ENCODE measurements around the gene CFLAR.
A peak's percentile ranks its signal among the peaks of the same experiment; 100 is the strongest.
"Not testable (repeated sequence)": the region's sequence is repeated elsewhere in the genome, so short reads cannot be mapped to it uniquely, and the experiment has no call there.

The CFLAR gene

GRCh38 chr2:201149064-201149820, 33.3 kb downstream of the CFLAR start:
- DNase-seq (ENCODE audit: low spot score): peak; percentile 75

GRCh38 chr2:201149821-201150165, 33.8 kb downstream of the CFLAR start:
- DNase-seq (ENCODE audit: low spot score): not testable (repeated sequence)

- DNase-seq (ENCODE audit: low spot score): no peak
These were observed 34.6 kb downstream of the CFLAR start for GRCh38 chr2:201150454-201151020.

- DNase-seq (ENCODE audit: low spot score): peak; percentile 66
These were observed 35.4 kb downstream of the CFLAR start for GRCh38 chr2:201151127-201151981.

GRCh38 chr2:201152517-201152916, 36.6 kb downstream of the CFLAR start:
- no peak for DNase-seq (ENCODE audit: low spot score)

- no peak for DNase-seq (ENCODE audit: low spot score)
These were observed 37.2 kb downstream of the CFLAR start for GRCh38 chr2:201152999-201153815.

- DNase-seq (ENCODE audit: low spot score): no peak
These were observed 38.8 kb downstream of the CFLAR start for GRCh38 chr2:201154615-201155399.

GRCh38 chr2:201156036-201156435, 40.1 kb downstream of the CFLAR start:
- DNase-seq (ENCODE audit: low spot score): no peak

- DNase-seq (ENCODE audit: low spot score): no peak
These were observed 40.7 kb downstream of the CFLAR start for GRCh38 chr2:201156640-201157039.

- no peak for DNase-seq (ENCODE audit: low spot score)
These were observed 41.7 kb downstream of the CFLAR start for GRCh38 chr2:201157694-201158093.

GRCh38 chr2:201158111-201158929, 42.4 kb downstream of the CFLAR start:
- peak; percentile 70 for DNase-seq (ENCODE audit: low spot score)

- DNase-seq (ENCODE audit: low spot score): no peak
These were observed 48.2 kb downstream of the CFLAR start for GRCh38 chr2:201164166-201164565.

GRCh38 chr2:201167546-201167945, 51.6 kb downstream of the CFLAR start:
- DNase-seq (ENCODE audit: low spot score): no peak

- DNase-seq (ENCODE audit: low spot score): not testable (repeated sequence)
These were observed 52.5 kb downstream of the CFLAR start for GRCh38 chr2:201168496-201168895.

GRCh38 chr2:201171259-201171814, 55.4 kb downstream of the CFLAR start:
- DNase-seq (ENCODE audit: low spot score): no peak

GRCh38 chr2:201172279-201172678, 56.3 kb downstream of the CFLAR start:
- no peak for DNase-seq (ENCODE audit: low spot score)

- no peak for DNase-seq (ENCODE audit: low spot score)
These were observed 58.7 kb downstream of the CFLAR start for GRCh38 chr2:201174687-201175086.

- no peak for DNase-seq (ENCODE audit: low spot score)
These were observed 60.1 kb downstream of the CFLAR start for GRCh38 chr2:201176081-201176481.

GRCh38 chr2:201180010-201180409, 64.0 kb downstream of the CFLAR start:
- DNase-seq (ENCODE audit: low spot score): no peak

All from AG20443 (cell line).